HCT116 (cell line): ENCODE measurements around the gene LACTBL1. TPM values are rescaled to one million over a fixed set of nuclear protein-coding genes. Genes with fewer than 3 reads are reported as not detected.

Source experiments
- ATAC-seq: fragments of 200-7000 bp; cut with Tn5 transposase; 2 replicates; pipeline ENCODE4 v1.9.1; 2020; ENCODE audit warnings: mild to moderate bottlenecking, moderate library complexity
- BruUV-seq: library from RNA; stranded (reverse); fragments of 400-500 nt; replicated peaks from 2 replicates; lab custom pipeline; 2021; lab: Mats Ljungman, UMichigan
- CTCF ChIA-PET: fragments of 300-600 bp; sonication (Branson Sonifier 250); formaldehyde crosslinking; loops from one replicate; lab custom pipeline; 2021; ENCODE audit warnings: antibody characterized with exemption; lab: Charles Lee
- POLR2A ChIA-PET: fragments of 300-600, 350-600 bp; sonication (Branson Sonifier 250); formaldehyde crosslinking; loops from one replicate; lab custom pipeline; 2021; ENCODE audit warnings: antibody characterized with exemption; lab: Charles Lee
- RAD21 ChIA-PET, 2 experiments: fragments of 300-600 bp; sonication (Branson Sonifier 250); formaldehyde crosslinking; loops; one replicate each; lab custom pipeline; 2023; ENCODE audit warnings: low total read pairs in 2 of 2; ENCODE audit not compliant: uncharacterized antibody in 2 of 2, unreplicated experiment in 2 of 2, low non-redundant PET in 1 of 2; lab: Charles Lee
- DNase-seq: peaks from one replicate; pipeline ENCODE4 v3.0.0-alpha.2; 2010; ENCODE audit warnings: low read depth, low spot score
- H2AFZ ChIP-seq: fragments of 200-600 bp; shearing (Covaris generic), sonication (generic); 2 replicates; pipeline ENCODE4 v1.6.1; 2017; ENCODE audit warnings: low read depth, mixed run types, mixed read lengths, antibody characterized with exemption, low read length; ENCODE audit not compliant: poor library complexity, severe bottlenecking
- H3K27ac ChIP-seq: 2 replicates; pipeline ENCODE4 v1.5.1; 2012; ENCODE audit warnings: low read depth, low read length
- H3K27me3 ChIP-seq: fragments of 200-600 bp; sonication (generic); 2 replicates; pipeline ENCODE4 v1.6.1; 2016; ENCODE audit warnings: mixed run types, low read length, mixed read lengths; ENCODE audit not compliant: insufficient read depth
- H3K36me3 ChIP-seq, 2 experiments: fragments of 200-500 bp in 1 of 2; fragments of 200-600 bp in 1 of 2; sonication (Bioruptor generic) in 1 of 2; sonication (generic) in 1 of 2; 2 replicates each; pipeline versions ENCODE4 v1.5.1 to v1.6.1; 2014 to 2016; ENCODE audit warnings: low read length in 2 of 2, inconsistent platforms in 1 of 2, mixed read lengths in 1 of 2, mixed run types in 1 of 2; ENCODE audit not compliant: insufficient read depth in 2 of 2, control insufficient read depth in 1 of 2
- H3K4me1 ChIP-seq, 2 experiments: fragments of 200-600 bp in 1 of 2; sonication (generic) in 1 of 2; 2 replicates each; pipeline versions ENCODE4 v1.5.1 to v1.6.1; 2012 to 2017; ENCODE audit warnings: low read length in 2 of 2, inconsistent platforms in 1 of 2, mild to moderate bottlenecking in 1 of 2, mixed read lengths in 1 of 2, mixed run types in 1 of 2, moderate library complexity in 1 of 2; ENCODE audit not compliant: insufficient read depth in 2 of 2, control insufficient read depth in 1 of 2
- H3K4me2 ChIP-seq: fragments of 200-600 bp; sonication (generic); 2 replicates; pipeline ENCODE4 v1.6.1; 2017; ENCODE audit warnings: mixed run types, low read length, mixed read lengths
- H3K4me3 ChIP-seq, 2 experiments: fragments of 200-600 bp in 1 of 2; sonication (generic) in 1 of 2; replicated peaks in 1 of 2; 2 replicates each; pipeline ENCODE4 v1.5.1; 2011 to 2016; ENCODE audit warnings: low read length in 2 of 2, control low read depth in 1 of 2, low read depth in 1 of 2, mild to moderate bottlenecking in 1 of 2, mixed read lengths in 1 of 2, mixed run types in 1 of 2
- H3K79me2 ChIP-seq: fragments of 200-600 bp; sonication (generic); 2 replicates; pipeline ENCODE4 v1.6.1; 2017; ENCODE audit warnings: mild to moderate bottlenecking, mixed run types, low read length, moderate library complexity, mixed read lengths; ENCODE audit not compliant: insufficient read depth
- H3K9ac ChIP-seq: fragments of 200-600 bp; sonication (generic); 2 replicates; pipeline ENCODE4 v1.6.1; 2016; ENCODE audit warnings: low read length, mixed read lengths
- H3K9me2 ChIP-seq: fragments of 200-600 bp; sonication (generic), shearing (Covaris generic); 2 replicates; pipeline ENCODE4 v1.6.1; 2017; ENCODE audit warnings: mixed run types, mild to moderate bottlenecking, moderate library complexity; ENCODE audit not compliant: insufficient read depth
- H3K9me3 ChIP-seq, 2 experiments: fragments of 200-500 bp in 1 of 2; fragments of 200-600 bp in 1 of 2; sonication (Bioruptor generic) in 1 of 2; sonication (generic) in 1 of 2; 2 replicates each; pipeline ENCODE4 v1.6.1; 2014 to 2017; ENCODE audit warnings: low read length in 2 of 2, mixed read lengths in 2 of 2, inconsistent platforms in 1 of 2, low read depth in 1 of 2, mild to moderate bottlenecking in 1 of 2, mixed run types in 1 of 2, moderate library complexity in 1 of 2; ENCODE audit not compliant: control insufficient read depth in 1 of 2, insufficient read depth in 1 of 2
- H4K20me1 ChIP-seq: fragments of 200-600 bp; sonication (generic), shearing (Covaris generic); 2 replicates; pipeline ENCODE4 v1.6.1; 2017; ENCODE audit warnings: mixed run types, mild to moderate bottlenecking, moderate library complexity; ENCODE audit not compliant: insufficient read depth
- CEBPB ChIP-seq: IDR thresholded peaks from 2 replicates; pipeline ENCODE4 v1.6.1; 2012; ENCODE audit warnings: low read depth
- CTCF ChIP-seq, 3 experiments: fragments of 200-600 bp in 1 of 3; sonication (generic) in 1 of 3; IDR thresholded peaks in 2 of 3; conservative IDR thresholded peaks in 1 of 3; 2 replicates each; pipeline ENCODE4 v1.5.1; 2012 to 2017; ENCODE audit warnings: low read depth in 2 of 3, low read length in 2 of 3, antibody characterized with exemption in 1 of 3, borderline replicate concordance in 1 of 3, control low read depth in 1 of 3, mild to moderate bottlenecking in 1 of 3, mixed read lengths in 1 of 3, mixed run types in 1 of 3, moderate library complexity in 1 of 3; ENCODE audit not compliant: insufficient read depth in 1 of 3
- ZBTB33 ChIP-seq: IDR thresholded peaks from 2 replicates; pipeline ENCODE4 v1.6.1; 2011; ENCODE audit warnings: mild to moderate bottlenecking, low read length, moderate library complexity; ENCODE audit not compliant: insufficient replicate concordance; ENCODE audit errors: extremely low read depth
- ZNF274 ChIP-seq: fragments of 200-500 bp; sonication (Bioruptor generic); IDR thresholded peaks from 2 replicates; pipeline ENCODE4 v1.6.1; 2014; ENCODE audit warnings: mild to moderate bottlenecking, low read depth, low read length, inconsistent platforms
- intact Hi-C: fragments of 100-400 bp; cut with micrococcal nuclease; formaldehyde crosslinking; loops from 2 replicates; pipeline ENCODE4 v1.10.0; 2022
- total RNA-seq: library from RNA; stranded (reverse); gene quantifications from one replicate; pipeline ENCODE4 v1.2.1, GENCODE V29; 2021; ENCODE audit not compliant: unreplicated experiment

Gene LACTBL1
- total RNA-seq, 1 experiment from 2014 or later = not detected

- POLR2A ChIA-PET = no interaction called here
- Histone ChIP-seq H3K9ac (no peak overlapping the region), H3K79me2 (no peaks in the 10 kb centered on the region), H3K27ac (no peak overlapping the region), H3K36me3 (no peaks in the 10 kb centered on the region), H3K9me3 (no peaks in the 10 kb centered on the region), H3K4me2 (no peak overlapping the region), H2AFZ (no peak overlapping the region), H3K9me2 (no peaks in the 10 kb centered on the region), H3K4me1 (no peaks in the 10 kb centered on the region), H3K4me3 (no peak overlapping the region), H3K27me3 (no peaks in the 10 kb centered on the region), H4K20me1 (no peaks in the 10 kb centered on the region)
- DNase-seq (no peak), ATAC-seq (peak; percentile 47)
- TF ChIP-seq ZNF274 (no peak), ZBTB33 (no peak), CTCF (IDR thresholded peaks at IDR 0.05 in 2 of 3, conservative IDR thresholded peaks at IDR 0.05 in 1 of 3; ENCODE audit: borderline replicate concordance in 1 of 3, insufficient read depth in 1 of 3, low read depth in 2 of 3, low read length in 2 of 3) (peak in 1 of 3 experiments; percentile 14; a peak in 1 of 6 replicates), CEBPB (no peak)
- intact Hi-C loops = no loop called here
- RAD21 ChIA-PET = no interaction called here
- CTCF ChIA-PET = no interaction called here
- no TSS peak for BruUV-seq
Measured at GRCh38 chr1:22914633-22915217, 57.9 kb downstream of the LACTBL1 start.
